Stimulated activated CD4-positive, alpha-beta T cell treated with anti-CD3 and anti-CD28 coated beads, Interleukin-4, amount 100 ng/mL, for 4 hours (primary cell): Measurements from ENCODE around the gene NUDT8.

ENCODE experiments used
- DNase-seq, 2 experiments: peaks; one replicate each; pipeline ENCODE4 v3.0.0-alpha.2; 2020

The NUDT8 gene

GRCh38 chr11:67585911-67586310 lies 43.8 kb downstream of the NUDT8 start:
- no peak for DNase-seq

GRCh38 chr11:67584881-67585873 lies 44.6 kb downstream of the NUDT8 start:
- no peak for DNase-seq

DNA sequence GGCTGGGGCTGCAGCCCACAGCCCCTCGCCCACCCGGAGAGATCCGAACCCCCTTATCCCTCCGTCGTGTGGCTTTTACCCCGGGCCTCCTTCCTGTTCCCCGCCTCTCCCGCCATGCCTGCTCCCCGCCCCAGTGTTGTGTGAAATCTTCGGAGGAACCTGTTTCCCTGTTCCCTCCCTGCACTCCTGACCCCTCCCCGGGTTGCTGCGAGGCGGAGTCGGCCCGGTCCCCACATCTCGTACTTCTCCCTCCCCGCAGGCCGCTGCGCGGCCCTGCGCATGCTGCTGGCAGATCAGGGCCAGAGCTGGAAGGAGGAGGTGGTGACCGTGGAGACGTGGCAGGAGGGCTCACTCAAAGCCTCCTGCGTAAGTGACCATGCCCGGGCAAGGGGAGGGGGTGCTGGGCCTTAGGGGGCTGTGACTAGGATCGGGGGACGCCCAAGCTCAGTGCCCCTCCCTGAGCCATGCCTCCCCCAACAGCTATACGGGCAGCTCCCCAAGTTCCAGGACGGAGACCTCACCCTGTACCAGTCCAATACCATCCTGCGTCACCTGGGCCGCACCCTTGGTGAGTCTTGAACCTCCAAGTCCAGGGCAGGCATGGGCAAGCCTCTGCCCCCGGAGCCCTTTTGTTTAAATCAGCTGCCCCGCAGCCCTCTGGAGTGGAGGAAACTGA lies 45.4 kb downstream of the NUDT8 start:
- peak in 1 of 2 experiments; percentile 30 for DNase-seq

- peak; percentile 74 to 86 for DNase-seq
These were observed 46.2 kb downstream of the NUDT8 start, which contains the start of gene GSTP1 for GRCh38 chr11:67583247-67584204. Gene GSTP1, plus strand, starts transcription at chr11:67583812. Its CDS starts 32 bp downstream, at chr11:67583844.

GRCh38 chr11:67582011-67582410 lies 47.7 kb downstream of the NUDT8 start:
- no peak for DNase-seq

GRCh38 chr11:67581469-67581868 lies 48.3 kb downstream of the NUDT8 start:
- DNase-seq, result no peak

- no peak for DNase-seq
These were observed 51.8 kb downstream of the NUDT8 start for GRCh38 chr11:67577951-67578350.
